SU-DHL-6 (cell line): ENCODE results near the gene MAP2K4.

Experiments
- CTCF ChIP-seq: fragments of 200-600 bp; sonication (generic); IDR thresholded peaks from one replicate; pipeline ENCODE4 v1.5.1; 2017; ENCODE audit warnings: antibody characterized with exemption, mild to moderate bottlenecking, low read length, moderate library complexity; ENCODE audit not compliant: insufficient read depth, poor library complexity, severe bottlenecking
- EZH2phosphoT487 ChIP-seq: fragments of 200-600 bp; sonication (generic), shearing (Covaris generic); conservative IDR thresholded peaks from 2 replicates; pipeline ENCODE4 v1.6.1; 2018; ENCODE audit warnings: mild to moderate bottlenecking, antibody characterized with exemption, low read length, moderate library complexity, mixed read lengths

- no peak for TF ChIP-seq CTCF
- TF ChIP-seq EZH2phosphoT487: no peak
Measured at GRCh38 chr17:12041312-12041711, 20.6 kb downstream of the MAP2K4 start.
